HUES6 (cell line): ENCODE measurements around the gene GPR162.

Experiments
- H3K27ac ChIP-seq: 2 replicates; pipeline ENCODE4 v1.7.0; 2013; ENCODE audit warnings: low read depth, mild to moderate bottlenecking, low read length, inconsistent platforms
- H3K27me3 ChIP-seq: 2 replicates; pipeline ENCODE4 v1.6.1; 2013; ENCODE audit warnings: low read length; ENCODE audit not compliant: control insufficient read depth, insufficient read depth
- H3K36me3 ChIP-seq: 2 replicates; pipeline ENCODE4 v1.6.1; 2013; ENCODE audit warnings: low read length; ENCODE audit not compliant: control insufficient read depth, insufficient read depth
- H3K4me1 ChIP-seq: 2 replicates; pipeline ENCODE4 v1.6.1; 2013; ENCODE audit warnings: low read length; ENCODE audit not compliant: control insufficient read depth, insufficient read depth
- H3K4me3 ChIP-seq: 2 replicates; pipeline ENCODE4 v1.5.1; 2013; ENCODE audit warnings: low read depth, low read length
- H3K9ac ChIP-seq: one replicate; pipeline ENCODE4 v1.6.1; 2013; ENCODE audit warnings: mild to moderate bottlenecking, low read length
- H3K9me3 ChIP-seq: 2 replicates; pipeline ENCODE4 v1.6.1; 2013; ENCODE audit warnings: low read depth, low read length; ENCODE audit not compliant: control insufficient read depth, insufficient read depth

The GPR162 gene

GRCh38 chr12:6840761-6841515 is 19.3 kb downstream of the GPR162 start, which contains the start of gene GNB3:
Gene GNB3, plus strand, starts transcription at chr12:6840925. Its CDS starts 363 bp downstream, at chr12:6841288.
- no peak within 1 kb of the TSS for H3K4me3 ChIP-seq
- H3K9ac ChIP-seq = no peak within 1 kb of the TSS
- 0 out of 2 replicates have a peak, but pooled peaks cover 2% of the 10 kb centered on the region for H3K4me1 ChIP-seq
- no peak within 1 kb of the TSS for H3K27ac ChIP-seq
- no peaks in the 10 kb centered on the region for H3K9me3 ChIP-seq
- H3K36me3 ChIP-seq = peaks cover 76% of the 10 kb centered on the region
- H3K27me3 ChIP-seq = no peaks in the 10 kb centered on the region

- no peaks in the 10 kb centered on the region for H3K9me3 ChIP-seq
- H3K36me3 ChIP-seq = peaks cover 77% of the 10 kb centered on the region
- H3K4me1 ChIP-seq = 0 out of 2 replicates have a peak, but pooled peaks cover 2% of the 10 kb centered on the region
- no peak overlapping the region for H3K27ac ChIP-seq
- H3K9ac ChIP-seq = no peak overlapping the region
- no peak overlapping the region for H3K4me3 ChIP-seq
- no peaks in the 10 kb centered on the region for H3K27me3 ChIP-seq
Measured at GRCh38 chr12:6842075-6842474, 20.5 kb downstream of the GPR162 start.

GRCh38 chr12:6843118-6843902 is 21.7 kb downstream of the GPR162 start:
- Histone ChIP-seq H3K27ac (no peak overlapping the region), H3K4me1 (0 out of 2 replicates have a peak, but pooled peaks cover 2% of the 10 kb centered on the region), H3K36me3 (peaks cover 75% of the 10 kb centered on the region), H3K4me3 (no peak overlapping the region), H3K9me3 (no peaks in the 10 kb centered on the region), H3K27me3 (no peaks in the 10 kb centered on the region), H3K9ac (no peak overlapping the region)

- H3K27me3 ChIP-seq = no peaks in the 10 kb centered on the region
- H3K4me3 ChIP-seq = no peak overlapping the region
- peaks cover 75% of the 10 kb centered on the region for H3K36me3 ChIP-seq
- no peak overlapping the region for H3K27ac ChIP-seq
- H3K4me1 ChIP-seq = 0 out of 2 replicates have a peak, but pooled peaks cover 5% of the 10 kb centered on the region
- no peaks in the 10 kb centered on the region for H3K9me3 ChIP-seq
- H3K9ac ChIP-seq = no peak overlapping the region
Measured at GRCh38 chr12:6845395-6845794, 23.8 kb downstream of the GPR162 start.

- Histone ChIP-seq H3K4me1 (0 out of 2 replicates have a peak, but pooled peaks cover 6% of the 10 kb centered on the region), H3K9me3 (no peaks in the 10 kb centered on the region), H3K4me3 (no peak overlapping the region), H3K27me3 (no peaks in the 10 kb centered on the region), H3K36me3 (peaks cover 75% of the 10 kb centered on the region), H3K9ac (no peak overlapping the region), H3K27ac (no peak overlapping the region)
Measured at GRCh38 chr12:6846316-6846869, 24.8 kb downstream of the GPR162 start.

- 0 out of 2 replicates have a peak, but pooled peaks cover 6% of the 10 kb centered on the region for H3K4me1 ChIP-seq
- no peak overlapping the region for H3K27ac ChIP-seq
- H3K27me3 ChIP-seq = no peaks in the 10 kb centered on the region
- peaks cover 67% of the 10 kb centered on the region for H3K36me3 ChIP-seq
- H3K9ac ChIP-seq = no peak overlapping the region
- no peaks in the 10 kb centered on the region for H3K9me3 ChIP-seq
- H3K4me3 ChIP-seq = no peak overlapping the region
Measured at GRCh38 chr12:6847676-6848075, 26.1 kb downstream of the GPR162 start.

GRCh38 chr12:6849427-6849826 is 27.8 kb downstream of the GPR162 start:
- H3K4me3 ChIP-seq = no peak overlapping the region
- H3K36me3 ChIP-seq = peaks cover 57% of the 10 kb centered on the region
- no peak overlapping the region for H3K27ac ChIP-seq
- no peak overlapping the region for H3K9ac ChIP-seq
- H3K27me3 ChIP-seq = no peaks in the 10 kb centered on the region
- peaks cover 12% of the 10 kb centered on the region for H3K4me1 ChIP-seq
- no peaks in the 10 kb centered on the region for H3K9me3 ChIP-seq

GRCh38 chr12:6849976-6850560 is 28.4 kb downstream of the GPR162 start:
- Histone ChIP-seq H3K36me3 (peaks cover 51% of the 10 kb centered on the region), H3K9ac (peak overlapping the region; percentile 76), H3K27ac (no peak overlapping the region), H3K4me3 (peak overlapping the region; percentile 83), H3K4me1 (peaks cover 12% of the 10 kb centered on the region), H3K9me3 (no peaks in the 10 kb centered on the region), H3K27me3 (no peaks in the 10 kb centered on the region)

GRCh38 chr12:6850796-6851152 is 29.2 kb downstream of the GPR162 start:
- H3K27ac ChIP-seq = no peak overlapping the region
- peaks cover 12% of the 10 kb centered on the region for H3K4me1 ChIP-seq
- no peaks in the 10 kb centered on the region for H3K9me3 ChIP-seq
- peaks cover 48% of the 10 kb centered on the region for H3K36me3 ChIP-seq
- peak overlapping the region; percentile 76 for H3K9ac ChIP-seq
- no peaks in the 10 kb centered on the region for H3K27me3 ChIP-seq
- H3K4me3 ChIP-seq = peak overlapping the region; percentile 83

- Histone ChIP-seq H3K4me3 (peak within 1 kb of the TSS; percentile 83), H3K27me3 (no peaks in the 10 kb centered on the region), H3K9me3 (no peaks in the 10 kb centered on the region), H3K9ac (peak within 1 kb of the TSS; percentile 82), H3K4me1 (peaks cover 12% of the 10 kb centered on the region), H3K36me3 (peaks cover 48% of the 10 kb centered on the region), H3K27ac (no peak within 1 kb of the TSS)
Measured at GRCh38 chr12:6851153-6851920, 29.7 kb downstream of the GPR162 start, which contains the start of gene CDCA3. Gene CDCA3, minus strand, starts transcription at chr12:6851286. Its CDS starts 334 bp downstream, at chr12:6850952.
